Natural killer cell treated with Interleukin-12 subunit alpha and Interleukin-12 subunit beta and Interleukin-15 and Interleukin-18, amount 100 ng/mL, for 72 hours (primary cell): Measurements from ENCODE around the gene SGMS1. TPM values are rescaled to one million over a fixed set of nuclear protein-coding genes. Genes with fewer than 3 reads are reported as not detected.
"Not testable (repeated sequence)": the region's sequence is repeated elsewhere in the genome, so short reads cannot be mapped to it uniquely, and the experiment has no call there.

ENCODE experiments used
- ATAC-seq, 2 donors: fragments of 150-1000 bp; cut with Tn5 transposase in 1 of 2; sonication (Bioruptor Pico), chemical (Tn5 transposase) in 1 of 2; 2 replicates each; pipeline ENCODE4 v1.10.0; 2021
- DNase-seq: peaks from one replicate; pipeline ENCODE4 v3.0.0; 2022; ENCODE audit warnings: low spot score
- H3K27ac Mint-ChIP-seq, 2 donors: 1 replicate in 1 of 2; 2 replicates in 1 of 2; pipeline ENCODE4 v1.8.0; 2022; ENCODE audit warnings: mixed read lengths in 2 of 2, mild to moderate bottlenecking in 1 of 2, moderate library complexity in 1 of 2
- H3K27me3 Mint-ChIP-seq, 2 donors: 1 replicate in 1 of 2; 2 replicates in 1 of 2; pipeline ENCODE4 v1.8.0; 2022; ENCODE audit warnings: mixed read lengths in 2 of 2
- H3K36me3 Mint-ChIP-seq: one replicate; pipeline ENCODE4 v1.8.0; 2022; ENCODE audit warnings: mixed read lengths
- H3K4me1 Mint-ChIP-seq, 2 donors: 1 replicate in 1 of 2; 2 replicates in 1 of 2; pipeline ENCODE4 v1.8.0; 2022; ENCODE audit warnings: low read depth in 2 of 2, mixed read lengths in 2 of 2, mild to moderate bottlenecking in 1 of 2
- H3K4me3 Mint-ChIP-seq: one replicate; pipeline ENCODE4 v1.8.0; 2022; ENCODE audit warnings: mixed read lengths
- H3K9me3 Mint-ChIP-seq: 2 replicates; pipeline ENCODE4 v1.8.0; 2022; ENCODE audit warnings: mixed read lengths
- total RNA-seq, 2 donors: library from RNA; stranded (reverse); gene quantifications; one replicate each; pipeline ENCODE4 v1.2.3, GENCODE V29; 2022

The SGMS1 gene
- total RNA-seq, 2 donors from 2014 or later, result 31.6 to 49.0 TPM

GRCh38 chr10:50512743-50513416, 110.9 kb downstream of the SGMS1 start:
- peak; percentile 69 for DNase-seq
- no peaks in the 10 kb centered on the region for H3K36me3 Mint-ChIP-seq
- peak overlapping the region; percentile 66 for H3K4me3 Mint-ChIP-seq
- ATAC-seq, result peak; percentile 74 to 86
- H3K27ac Mint-ChIP-seq, result peak overlapping the region; percentile 59 to 81
- no peaks in the 10 kb centered on the region for H3K27me3 Mint-ChIP-seq
- no peaks in the 10 kb centered on the region for H3K9me3 Mint-ChIP-seq
- H3K4me1 Mint-ChIP-seq, result peaks cover 31 to 58% of the 10 kb centered on the region in 2 donors

GRCh38 chr10:50512214-50512595, 111.6 kb downstream of the SGMS1 start:
- no peaks in the 10 kb centered on the region for H3K9me3 Mint-ChIP-seq
- H3K4me3 Mint-ChIP-seq, result peak overlapping the region; percentile 66
- no peaks in the 10 kb centered on the region for H3K36me3 Mint-ChIP-seq
- H3K27me3 Mint-ChIP-seq, result no peaks in the 10 kb centered on the region
- DNase-seq (no peak), ATAC-seq (no peak)
- H3K4me1 Mint-ChIP-seq, result peaks cover 37 to 63% of the 10 kb centered on the region in 2 donors
- H3K27ac Mint-ChIP-seq, result peak overlapping the region; percentile 59 to 81

GRCh38 chr10:50511492-50512213, 112.1 kb downstream of the SGMS1 start:
- Mint-ChIP-seq H3K27me3 (no peaks in the 10 kb centered on the region), H3K4me3 (peak overlapping the region; percentile 66), H3K4me1 (peaks cover 40 to 61% of the 10 kb centered on the region in 2 donors), H3K27ac (peak overlapping the region; percentile 59 to 81), H3K9me3 (no peaks in the 10 kb centered on the region), H3K36me3 (no peaks in the 10 kb centered on the region)
- ATAC-seq, result peak; percentile 38 to 47
- DNase-seq, result no peak

GRCh38 chr10:50510517-50511473, 113.0 kb downstream of the SGMS1 start:
- H3K27me3 Mint-ChIP-seq, result no peaks in the 10 kb centered on the region
- peak overlapping the region; percentile 66 for H3K4me3 Mint-ChIP-seq
- H3K36me3 Mint-ChIP-seq, result no peaks in the 10 kb centered on the region
- peak overlapping the region; percentile 59 to 81 for H3K27ac Mint-ChIP-seq
- no peak for ATAC-seq
- no peaks in the 10 kb centered on the region for H3K9me3 Mint-ChIP-seq
- H3K4me1 Mint-ChIP-seq, result peaks cover 42 to 69% of the 10 kb centered on the region in 2 donors
- DNase-seq, result no peak

GRCh38 chr10:50508315-50509051, 115.3 kb downstream of the SGMS1 start:
- H3K36me3 Mint-ChIP-seq, result no peaks in the 10 kb centered on the region
- H3K4me3 Mint-ChIP-seq, result peak overlapping the region; percentile 28
- H3K4me1 Mint-ChIP-seq, result peaks cover 45 to 72% of the 10 kb centered on the region in 2 donors
- H3K27ac Mint-ChIP-seq, result peak overlapping the region in 1 of 2 donors; percentile 74
- no peaks in the 10 kb centered on the region for H3K27me3 Mint-ChIP-seq
- H3K9me3 Mint-ChIP-seq, result no peaks in the 10 kb centered on the region
- DNase-seq (no peak), ATAC-seq (peak; percentile 74 to 87)

- ATAC-seq (no peak), DNase-seq (no peak)
- Mint-ChIP-seq H3K9me3 (no peaks in the 10 kb centered on the region), H3K27me3 (no peaks in the 10 kb centered on the region), H3K27ac (peak overlapping the region in 1 of 2 donors; percentile 74), H3K36me3 (no peaks in the 10 kb centered on the region), H3K4me1 (peaks cover 38 to 72% of the 10 kb centered on the region in 2 donors), H3K4me3 (no peak overlapping the region)
Observed at GRCh38 chr10:50506861-50507573, 116.7 kb downstream of the SGMS1 start.

GRCh38 chr10:50504389-50504788, 119.4 kb downstream of the SGMS1 start:
- peaks cover 31 to 57% of the 10 kb centered on the region in 2 donors for H3K4me1 Mint-ChIP-seq
- H3K27ac Mint-ChIP-seq, result no peak overlapping the region
- H3K4me3 Mint-ChIP-seq, result no peak overlapping the region
- no peaks in the 10 kb centered on the region for H3K9me3 Mint-ChIP-seq
- no peak for ATAC-seq
- no peak for DNase-seq
- H3K27me3 Mint-ChIP-seq, result no peaks in the 10 kb centered on the region
- no peaks in the 10 kb centered on the region for H3K36me3 Mint-ChIP-seq

GRCh38 chr10:50503661-50504320, 120.0 kb downstream of the SGMS1 start:
- H3K4me1 Mint-ChIP-seq, result peaks cover 29 to 52% of the 10 kb centered on the region in 2 donors
- no peak for DNase-seq
- no peaks in the 10 kb centered on the region for H3K36me3 Mint-ChIP-seq
- no peaks in the 10 kb centered on the region for H3K9me3 Mint-ChIP-seq
- no peak for ATAC-seq
- H3K4me3 Mint-ChIP-seq, result no peak overlapping the region
- H3K27me3 Mint-ChIP-seq, result no peaks in the 10 kb centered on the region
- no peak overlapping the region for H3K27ac Mint-ChIP-seq

- not testable (repeated sequence) for H3K4me3 Mint-ChIP-seq, H3K27me3 Mint-ChIP-seq, H3K36me3 Mint-ChIP-seq, H3K9me3 Mint-ChIP-seq, DNase-seq, ATAC-seq
- Mint-ChIP-seq H3K27ac (peak overlapping the region; percentile 19 to 55), H3K4me1 (peaks cover 29 to 45% of the 10 kb centered on the region in 2 donors)
Observed at GRCh38 chr10:50503156-50503555, 120.6 kb downstream of the SGMS1 start.

- no peaks in the 10 kb centered on the region for H3K9me3 Mint-ChIP-seq
- no peaks in the 10 kb centered on the region for H3K27me3 Mint-ChIP-seq
- peak overlapping the region; percentile 55 to 72 for H3K27ac Mint-ChIP-seq
- ATAC-seq (no peak), DNase-seq (no peak)
- H3K4me3 Mint-ChIP-seq, result no peak overlapping the region
- no peaks in the 10 kb centered on the region for H3K36me3 Mint-ChIP-seq
- peaks cover 33 to 49% of the 10 kb centered on the region in 2 donors for H3K4me1 Mint-ChIP-seq
Observed at GRCh38 chr10:50501924-50502452, 121.8 kb downstream of the SGMS1 start.

- H3K27ac Mint-ChIP-seq, result peak overlapping the region; percentile 6 to 55
- H3K9me3 Mint-ChIP-seq, result no peaks in the 10 kb centered on the region
- H3K36me3 Mint-ChIP-seq, result no peaks in the 10 kb centered on the region
- ATAC-seq, result no peak
- H3K27me3 Mint-ChIP-seq, result no peaks in the 10 kb centered on the region
- H3K4me3 Mint-ChIP-seq, result no peak overlapping the region
- DNase-seq, result no peak
- H3K4me1 Mint-ChIP-seq, result peaks cover 35 to 50% of the 10 kb centered on the region in 2 donors
Observed at GRCh38 chr10:50501478-50501877, 122.3 kb downstream of the SGMS1 start.

- no peak for DNase-seq
Observed at GRCh38 chr10:50498465-50498864, 125.3 kb downstream of the SGMS1 start.

More at GRCh38 chr10:50498465-50498864, 125.3 kb downstream of the SGMS1 start:
- no peaks in the 10 kb centered on the region for H3K9me3 Mint-ChIP-seq
- H3K4me3 Mint-ChIP-seq, result no peak overlapping the region
- H3K4me1 Mint-ChIP-seq, result peaks cover 36 to 45% of the 10 kb centered on the region in 2 donors
- H3K27me3 Mint-ChIP-seq, result no peaks in the 10 kb centered on the region
- H3K36me3 Mint-ChIP-seq, result no peaks in the 10 kb centered on the region
- peak overlapping the region in 1 of 2 donors; percentile 59 for H3K27ac Mint-ChIP-seq
- no peak for ATAC-seq
